B cell (primary cell): ENCODE measurements around the gene ANKRD44. TPM values are rescaled to one million over a fixed set of nuclear protein-coding genes. Genes with fewer than 3 reads are reported as not detected.

Experiments used
- ATAC-seq: fragments of 200-7000 bp; cut with Tn5 transposase; one replicate; pipeline ENCODE4 v1.10.0; 2021; ENCODE audit warnings: low read depth, mild to moderate bottlenecking, moderate number of reproducible peaks, moderate library complexity
- CTCF ChIA-PET: fragments of 350-600 bp; sonication (Branson Sonifier 250); formaldehyde crosslinking; loops from one replicate; lab custom pipeline; 2021; ENCODE audit warnings: antibody characterized with exemption, inconsistent platforms; lab: Charles Lee
- POLR2A ChIA-PET: fragments of 350-600 bp; sonication (Branson Sonifier 250); formaldehyde crosslinking; loops from one replicate; lab custom pipeline; 2021; ENCODE audit warnings: antibody characterized with exemption; lab: Charles Lee
- DNase-seq: peaks from one replicate; pipeline ENCODE4 v3.0.0; 2013
- H2AFZ ChIP-seq: 2 replicates; pipeline ENCODE4 v1.6.1; 2012; ENCODE audit warnings: mild to moderate bottlenecking, low read depth, low read length; ENCODE audit not compliant: insufficient read depth, poor library complexity, severe bottlenecking
- H3K27ac ChIP-seq, 2 donors: 1 replicate in 1 of 2; 2 replicates in 1 of 2; pipeline ENCODE4 v1.5.1; 2012 to 2013; ENCODE audit warnings: low read length in 2 of 2, mild to moderate bottlenecking in 2 of 2, moderate library complexity in 1 of 2
- H3K27me3 ChIP-seq, 4 experiments: fragments of 200-600 bp in 1 of 4; sonication (generic) in 1 of 4; replicated peaks in 1 of 4; 1 replicate in 2 of 4; 2 replicates in 2 of 4; pipeline versions ENCODE4 v1.6.1 to v1.7.0; 2013 to 2016; ENCODE audit warnings: low read length in 3 of 4, mild to moderate bottlenecking in 2 of 4, mixed read lengths in 1 of 4, moderate library complexity in 1 of 4; ENCODE audit not compliant: insufficient read depth in 4 of 4, control insufficient read depth in 3 of 4; ENCODE audit errors: control extremely low read depth in 1 of 4
- H3K36me3 ChIP-seq, 2 experiments: replicated peaks in 1 of 2; 1 replicate in 1 of 2; 2 replicates in 1 of 2; pipeline versions ENCODE4 v1.6.1 to v1.7.1; 2013; ENCODE audit warnings: low read length in 1 of 2; ENCODE audit not compliant: insufficient read depth in 2 of 2, control insufficient read depth in 1 of 2; ENCODE audit errors: control extremely low read depth in 1 of 2, extremely low read depth in 1 of 2
- H3K4me1 ChIP-seq, 2 donors: fragments of 200-600 bp in 1 of 2; sonication (generic) in 1 of 2; 1 replicate in 1 of 2; 2 replicates in 1 of 2; pipeline versions ENCODE4 v1.5.1 to v1.6.1; 2013 to 2017; ENCODE audit warnings: low read length in 2 of 2; ENCODE audit not compliant: control insufficient read depth in 2 of 2, insufficient read depth in 2 of 2
- H3K4me2 ChIP-seq: replicated peaks from 2 replicates; pipeline ENCODE3; 2012; ENCODE audit warnings: mild to moderate bottlenecking, low read depth, low read length; ENCODE audit not compliant: poor library complexity, severe bottlenecking
- H3K4me3 ChIP-seq, 5 experiments: fragments of 200-600 bp in 1 of 5; sonication (generic) in 1 of 5; 1 replicate in 3 of 5; 2 replicates in 2 of 5; pipeline versions ENCODE4 v1.5.1 to v1.7.0; 2011 to 2016; ENCODE audit warnings: low read length in 4 of 5, mild to moderate bottlenecking in 4 of 5, low read depth in 2 of 5, control low read depth in 1 of 5, moderate library complexity in 1 of 5; ENCODE audit not compliant: insufficient read depth in 1 of 5; ENCODE audit errors: control extremely low read depth in 1 of 5, extremely low read depth in 1 of 5
- H3K79me2 ChIP-seq: fragments of 200-600 bp; sonication (generic); one replicate; pipeline ENCODE4 v1.6.0; 2016; ENCODE audit warnings: low read length; ENCODE audit not compliant: control insufficient read depth, insufficient read depth
- H3K9ac ChIP-seq: fragments of 200-600 bp; sonication (generic); 2 replicates; pipeline ENCODE4 v1.6.1; 2017; ENCODE audit warnings: mild to moderate bottlenecking, low read length, moderate library complexity
- H3K9me3 ChIP-seq, 3 donors: one replicate each; pipeline versions ENCODE4 v1.6.1 to v1.7.1; 2013; ENCODE audit warnings: low read length in 2 of 3; ENCODE audit not compliant: control insufficient read depth in 2 of 3, insufficient read depth in 1 of 3; ENCODE audit errors: control extremely low read depth in 1 of 3
- H4K20me1 ChIP-seq: 2 replicates; pipeline ENCODE4 v1.6.0; 2012; ENCODE audit warnings: mild to moderate bottlenecking, low read length; ENCODE audit not compliant: insufficient read depth, control insufficient read depth, poor library complexity, severe bottlenecking
- H3K27ac Mint-ChIP-seq: one replicate; pipeline ENCODE4 v1.8.0; 2021; ENCODE audit warnings: mixed read lengths
- H3K27me3 Mint-ChIP-seq: one replicate; pipeline ENCODE4 v1.8.0; 2021; ENCODE audit warnings: mixed read lengths
- H3K4me1 Mint-ChIP-seq: one replicate; pipeline ENCODE4 v1.8.0; 2021; ENCODE audit warnings: mixed read lengths
- H3K4me3 Mint-ChIP-seq: one replicate; pipeline ENCODE4 v1.8.0; 2021; ENCODE audit warnings: mixed read lengths
- H3K9me3 Mint-ChIP-seq: one replicate; pipeline ENCODE4 v1.8.0; 2022; ENCODE audit warnings: mixed read lengths; ENCODE audit not compliant: insufficient read depth
- EZH2 ChIP-seq: IDR thresholded peaks from 2 replicates; pipeline ENCODE4 v1.6.1; 2012; ENCODE audit warnings: borderline replicate concordance, low read depth, mild to moderate bottlenecking, moderate library complexity, low read length; ENCODE audit not compliant: insufficient read depth, poor library complexity, severe bottlenecking
- WGBS: methylation state at CpG from one replicate; pipeline ENCODE4 v1.1.5; 2013; ENCODE audit warnings: missing lambda C conversion rate; ENCODE audit not compliant: insufficient coverage; 5-methylcytosine and 5-hydroxymethylcytosine counted together
- intact Hi-C: fragments of 100-400 bp; cut with micrococcal nuclease; formaldehyde crosslinking; loops from one replicate; pipeline ENCODE4 v1.10.0; 2022
- polyA plus RNA-seq: library from polyadenylated mRNA; depleted of rRNA; stranded (reverse); fragments of >200 nt; gene quantifications from 2 replicates; pipeline ENCODE4 v1.2.3, GENCODE V29; 2012
- total RNA-seq, 2 donors: library from RNA; stranded (reverse); fragments of 120-200 nt in 1 of 2; gene quantifications; 1 replicate in 1 of 2; 2 replicates in 1 of 2; pipeline versions ENCODE4 v1.2.3 to v1.2.4, GENCODE V29; 2013 to 2022
- TF ChIP-seq, protein P1 (sequence below): fragments of 200-600 bp; IDR thresholded peaks from one replicate; pipeline ENCODE4 v1.8.0; 2022; ENCODE audit warnings: antibody characterized with exemption, mild to moderate bottlenecking

The ANKRD44 gene
- total and polyA plus RNA-seq, 2 donors (not counting 1 experiment from before 2014, with no cell fraction given): 92.6 to 457 TPM

DNA sequence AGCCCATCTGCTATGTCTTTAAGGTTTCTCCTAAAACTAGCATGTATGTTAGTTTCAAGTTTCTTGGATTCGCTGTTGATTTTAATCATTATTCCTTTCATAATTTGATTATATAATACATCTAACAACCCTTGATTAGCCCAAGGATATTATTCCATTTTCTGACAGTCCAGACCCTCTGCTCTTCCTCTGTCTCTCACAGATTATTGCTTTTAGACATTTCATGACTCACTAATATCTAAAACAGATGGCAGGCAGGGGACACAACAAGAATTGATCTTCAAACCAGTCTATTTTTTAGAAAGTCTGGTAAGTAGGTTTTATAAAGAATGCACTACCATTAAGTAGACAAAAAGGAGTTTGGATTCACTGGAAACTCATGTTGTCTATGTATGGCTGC is 162.2 kb downstream of the ANKRD44 start:
- TF ChIP-seq, protein P1, sequence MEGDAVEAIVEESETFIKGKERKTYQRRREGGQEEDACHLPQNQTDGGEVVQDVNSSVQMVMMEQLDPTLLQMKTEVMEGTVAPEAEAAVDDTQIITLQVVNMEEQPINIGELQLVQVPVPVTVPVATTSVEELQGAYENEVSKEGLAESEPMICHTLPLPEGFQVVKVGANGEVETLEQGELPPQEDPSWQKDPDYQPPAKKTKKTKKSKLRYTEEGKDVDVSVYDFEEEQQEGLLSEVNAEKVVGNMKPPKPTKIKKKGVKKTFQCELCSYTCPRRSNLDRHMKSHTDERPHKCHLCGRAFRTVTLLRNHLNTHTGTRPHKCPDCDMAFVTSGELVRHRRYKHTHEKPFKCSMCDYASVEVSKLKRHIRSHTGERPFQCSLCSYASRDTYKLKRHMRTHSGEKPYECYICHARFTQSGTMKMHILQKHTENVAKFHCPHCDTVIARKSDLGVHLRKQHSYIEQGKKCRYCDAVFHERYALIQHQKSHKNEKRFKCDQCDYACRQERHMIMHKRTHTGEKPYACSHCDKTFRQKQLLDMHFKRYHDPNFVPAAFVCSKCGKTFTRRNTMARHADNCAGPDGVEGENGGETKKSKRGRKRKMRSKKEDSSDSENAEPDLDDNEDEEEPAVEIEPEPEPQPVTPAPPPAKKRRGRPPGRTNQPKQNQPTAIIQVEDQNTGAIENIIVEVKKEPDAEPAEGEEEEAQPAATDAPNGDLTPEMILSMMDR: no peak
- no peak for TF ChIP-seq EZH2
- Mint-ChIP-seq H3K27me3 (no peaks in the 10 kb centered on the region), H3K4me3 (no peak overlapping the region), H3K9me3 (no peaks in the 10 kb centered on the region), H3K4me1 (peaks cover 83% of the 10 kb centered on the region), H3K27ac (peak overlapping the region; percentile 85)
- no peaks in the 10 kb centered on the region for H3K27me3 ChIP-seq
- H3K9me3 ChIP-seq: no peaks in the 10 kb centered on the region
- peaks cover 69% of the 10 kb centered on the region for H3K79me2 ChIP-seq
- ChIA-PET CTCF (interaction anchor here (1.2 to 2.0 kb wide), 5 partner anchors 19 to 163 kb away, joined by 4 to 9 read pairs (median 6); no protein-coding TSS in a partner anchor), POLR2A (no interaction called here)
- H4K20me1 ChIP-seq: no peaks in the 10 kb centered on the region
- ATAC-seq: no peak
- H3K4me3 ChIP-seq: no peak overlapping the region
- H3K9ac ChIP-seq: no peak overlapping the region
- WGBS: no CpG with 5 or more reads among the region's 1 CpG
- H3K4me2 ChIP-seq: no peak overlapping the region
- H2AFZ ChIP-seq: no peak overlapping the region
- intact Hi-C loops: no loop called here
- H3K36me3 ChIP-seq: peaks cover 2 to 17% of the 10 kb centered on the region in 2 experiments
- peaks cover 90 to 93% of the 10 kb centered on the region in 2 donors for H3K4me1 ChIP-seq
- peak overlapping the region; percentile 41 to 93 for H3K27ac ChIP-seq
- DNase-seq: no peak

DNA sequence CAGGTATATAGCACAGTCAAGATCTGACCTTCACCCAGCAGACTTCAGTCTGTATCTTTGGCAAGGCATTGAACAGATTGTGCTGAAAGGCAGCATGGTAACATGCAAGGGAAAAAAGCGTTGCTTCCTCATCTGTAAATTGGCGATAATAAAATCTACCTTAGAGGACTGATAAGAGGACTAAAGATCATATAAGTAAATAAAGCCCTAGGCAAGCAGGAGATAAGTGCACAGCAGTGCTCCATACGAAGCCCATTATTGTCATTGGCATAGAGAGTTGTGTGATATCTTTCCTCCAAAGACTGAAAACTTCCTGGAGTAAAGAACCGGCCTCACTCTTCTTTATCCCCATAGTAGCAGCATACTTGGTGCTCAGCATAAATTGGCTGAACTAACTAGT is 162.6 kb downstream of the ANKRD44 start:
- no peak for DNase-seq
- peak overlapping the region; percentile 85 for H3K27ac Mint-ChIP-seq
- ChIA-PET POLR2A (no interaction called here), CTCF (interaction anchor here (0.6 to 1.7 kb wide), 3 partner anchors 16 to 145 kb away, joined by 3 to 6 read pairs (median 3); no protein-coding TSS in a partner anchor)
- H3K27me3 Mint-ChIP-seq: no peaks in the 10 kb centered on the region
- no peak overlapping the region for H3K9ac ChIP-seq
- H4K20me1 ChIP-seq: no peaks in the 10 kb centered on the region
- no peak overlapping the region for H2AFZ ChIP-seq
- no peak for ATAC-seq
- peaks cover 2 to 17% of the 10 kb centered on the region in 2 experiments for H3K36me3 ChIP-seq
- no CpG with 5 or more reads among the region's 4 CpGs for WGBS
- peaks cover 85 to 89% of the 10 kb centered on the region in 2 donors for H3K4me1 ChIP-seq
- peaks cover 82% of the 10 kb centered on the region for H3K4me1 Mint-ChIP-seq
- peaks cover 69% of the 10 kb centered on the region for H3K79me2 ChIP-seq
- no peaks in the 10 kb centered on the region for H3K27me3 ChIP-seq
- intact Hi-C loops: no loop called here
- TF ChIP-seq, protein P1: no peak
- H3K9me3 ChIP-seq: no peaks in the 10 kb centered on the region
- H3K4me3 Mint-ChIP-seq: peak overlapping the region; percentile 28
- peak overlapping the region; percentile 26 for H3K4me2 ChIP-seq
- no peak overlapping the region for H3K4me3 ChIP-seq
- H3K27ac ChIP-seq: peak overlapping the region; percentile 41 to 93
- no peaks in the 10 kb centered on the region for H3K9me3 Mint-ChIP-seq
